Gastrocnemius medialis (tissue), 4 donors: ENCODE measurements around the gene ENTPD8. TPM values are rescaled to one million over a fixed set of nuclear protein-coding genes. Genes with fewer than 3 reads are reported as not detected.

Source experiments
- ATAC-seq, 2 donors: fragments of 150-250 bp; one replicate each; pipeline ENCODE4 v1.9.1; 2016
- DNase-seq, 2 donors: peaks; one replicate each; pipeline ENCODE4 v3.0.0-alpha.2; 2019
- H3K27ac ChIP-seq, 4 donors: fragments of 200-600 bp; sonication (generic); 1 replicate in 1 of 4; 2 replicates in 3 of 4; pipeline ENCODE4 v1.5.1; 2016 to 2018; ENCODE audit warnings: mild to moderate bottlenecking in 2 of 4, moderate library complexity in 1 of 4
- H3K27me3 ChIP-seq, 3 donors: fragments of 200-600 bp; sonication (generic) in 2 of 3; 1 replicate in 1 of 3; 2 replicates in 2 of 3; pipeline versions ENCODE4 v1.5.1 to v1.6.0; 2016 to 2019; ENCODE audit warnings: mild to moderate bottlenecking in 1 of 3, moderate library complexity in 1 of 3
- H3K36me3 ChIP-seq, 2 donors: fragments of 200-600 bp; sonication (generic) in 1 of 2; one replicate each; pipeline ENCODE4 v1.5.1; 2017 to 2018
- H3K4me1 ChIP-seq, 2 donors: fragments of 200-600 bp; sonication (generic) in 1 of 2; one replicate each; pipeline ENCODE4 v1.5.1; 2016 to 2017; ENCODE audit warnings: mild to moderate bottlenecking in 2 of 2
- H3K4me3 ChIP-seq, 4 donors: fragments of 200-600 bp; sonication (generic) in 3 of 4; 1 replicate in 1 of 4; 2 replicates in 3 of 4; pipeline ENCODE4 v1.5.1; 2016 to 2019; ENCODE audit warnings: mild to moderate bottlenecking in 2 of 4
- H3K9me3 ChIP-seq, 3 donors: fragments of 200-600 bp; sonication (generic) in 2 of 3; 1 replicate in 1 of 3; 2 replicates in 2 of 3; pipeline ENCODE4 v1.5.1; 2016 to 2019
- POLR2A ChIP-seq, 2 donors: fragments of 450-650 bp; IDR thresholded peaks; one replicate each; pipeline ENCODE4 v1.6.1; 2017; ENCODE audit warnings: antibody characterized with exemption in 2 of 2, mild to moderate bottlenecking in 2 of 2, moderate library complexity in 2 of 2
- in situ Hi-C, 4 donors: fragments of 200-750 bp; cut with MboI; loops; one replicate each; pipeline versions ENCODE4 v1.15.0 to v1.8.0; 2017; ENCODE audit warnings: low sequenced_read_pairs in 4 of 4
- intact Hi-C: fragments of 100-400 bp; cut with DNase I; formaldehyde crosslinking; loops from one replicate; pipeline ENCODE4 v1.15.1; 2023; ENCODE audit warnings: low total_unique reads
- total RNA-seq, 4 donors: library from RNA; depleted of rRNA; stranded (reverse); fragments of >200 nt; gene quantifications; one replicate each; pipeline versions ENCODE4 v1.1.0 to v1.2.3, GENCODE V29; 2016
- TF ChIP-seq, protein P1 (sequence below), 5 experiments: fragments of 450-650 bp in 3 of 5; fragments of 200-600 bp in 2 of 5; sonication (generic) in 2 of 5; IDR thresholded peaks in 4 of 5; conservative IDR thresholded peaks in 1 of 5; 1 replicate in 4 of 5; 2 replicates in 1 of 5; pipeline ENCODE4 v1.5.1; 2016 to 2019; ENCODE audit warnings: antibody characterized with exemption in 5 of 5, mild to moderate bottlenecking in 3 of 5, moderate library complexity in 3 of 5

The ENTPD8 gene
- total RNA-seq, 4 donors from 2014 or later, result 0.23 TPM; not detected in 3

DNA sequence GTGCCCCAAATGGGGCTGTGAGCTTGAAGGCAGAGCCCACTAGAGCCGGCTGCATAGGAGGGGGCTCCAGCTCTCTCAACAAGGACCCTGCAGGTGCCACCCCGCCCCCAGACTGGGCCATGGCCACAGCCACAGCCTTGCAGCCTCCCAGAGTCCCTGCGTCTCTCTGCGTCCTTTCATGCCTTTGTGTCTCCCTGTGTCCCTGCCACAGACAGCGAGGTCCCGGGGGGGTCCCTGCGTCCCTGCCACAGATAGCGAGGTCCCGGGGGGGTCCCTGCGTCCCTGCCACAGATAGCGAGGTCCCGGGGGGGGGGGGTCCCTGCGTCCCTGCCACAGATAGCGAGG, 11.6 kb downstream of the ENTPD8 start:
- DNase-seq (no peak), ATAC-seq (no peak)
- Histone ChIP-seq H3K36me3 (no peaks in the 10 kb centered on the region), H3K27me3 (peaks cover 0 to 3% (median 0%) of the 10 kb centered on the region in 3 donors), H3K4me1 (peaks cover 3 to 11% of the 10 kb centered on the region in 2 donors), H3K27ac (no peak overlapping the region), H3K4me3 (no peak overlapping the region), H3K9me3 (no peaks in the 10 kb centered on the region)
- no peak for TF ChIP-seq POLR2A (IDR thresholded peaks at IDR 0.05)
- TF ChIP-seq, protein P1, sequence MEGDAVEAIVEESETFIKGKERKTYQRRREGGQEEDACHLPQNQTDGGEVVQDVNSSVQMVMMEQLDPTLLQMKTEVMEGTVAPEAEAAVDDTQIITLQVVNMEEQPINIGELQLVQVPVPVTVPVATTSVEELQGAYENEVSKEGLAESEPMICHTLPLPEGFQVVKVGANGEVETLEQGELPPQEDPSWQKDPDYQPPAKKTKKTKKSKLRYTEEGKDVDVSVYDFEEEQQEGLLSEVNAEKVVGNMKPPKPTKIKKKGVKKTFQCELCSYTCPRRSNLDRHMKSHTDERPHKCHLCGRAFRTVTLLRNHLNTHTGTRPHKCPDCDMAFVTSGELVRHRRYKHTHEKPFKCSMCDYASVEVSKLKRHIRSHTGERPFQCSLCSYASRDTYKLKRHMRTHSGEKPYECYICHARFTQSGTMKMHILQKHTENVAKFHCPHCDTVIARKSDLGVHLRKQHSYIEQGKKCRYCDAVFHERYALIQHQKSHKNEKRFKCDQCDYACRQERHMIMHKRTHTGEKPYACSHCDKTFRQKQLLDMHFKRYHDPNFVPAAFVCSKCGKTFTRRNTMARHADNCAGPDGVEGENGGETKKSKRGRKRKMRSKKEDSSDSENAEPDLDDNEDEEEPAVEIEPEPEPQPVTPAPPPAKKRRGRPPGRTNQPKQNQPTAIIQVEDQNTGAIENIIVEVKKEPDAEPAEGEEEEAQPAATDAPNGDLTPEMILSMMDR (IDR thresholded peaks at IDR 0.05 in 4 of 5, conservative IDR thresholded peaks at IDR 0.05 in 1 of 5), result no peak
- in situ Hi-C loops, result no loop called here
- intact Hi-C loops, result loop anchor here (10.0 kb wide), 1 partner anchor 945 kb away; the partner anchor contains the start of gene SEC16A

DNA sequence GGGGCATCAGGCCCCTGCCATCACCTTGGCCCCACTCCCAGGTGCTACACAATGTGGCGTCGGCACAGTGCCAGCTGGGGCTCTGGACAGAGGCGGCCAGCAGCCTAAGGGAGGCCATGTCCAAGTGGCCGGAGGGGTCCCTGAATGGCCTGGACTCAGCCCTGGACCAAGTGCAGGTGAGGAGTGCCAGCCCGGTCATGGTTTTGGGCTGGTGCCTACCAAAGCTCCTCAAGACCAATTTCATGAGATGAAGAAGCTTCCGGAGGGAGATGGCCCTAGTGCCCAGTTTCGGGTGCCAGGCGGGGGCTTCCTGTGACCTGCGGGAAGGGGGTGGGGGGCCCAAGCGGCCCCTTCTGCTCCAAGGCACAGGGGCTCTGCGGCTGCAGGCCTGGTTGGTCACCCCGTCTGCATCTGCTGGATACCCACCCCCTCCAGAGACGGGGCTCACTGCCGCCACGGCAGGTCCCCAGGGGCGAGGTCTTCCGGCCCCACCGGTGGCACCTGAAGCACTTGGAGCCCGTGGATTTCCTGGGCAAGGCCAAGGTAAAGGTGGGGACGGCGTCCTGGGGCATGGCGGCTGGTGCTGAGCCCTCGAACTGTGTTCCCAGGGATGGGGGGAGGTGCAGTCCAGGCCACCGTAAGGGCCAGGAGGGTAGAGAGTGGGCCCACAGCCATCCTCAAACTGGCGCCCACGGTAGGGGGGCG, 12.2 kb downstream of the ENTPD8 start:
- TF ChIP-seq, protein P1 (IDR thresholded peaks at IDR 0.05 in 4 of 5, conservative IDR thresholded peaks at IDR 0.05 in 1 of 5), result no peak
- TF ChIP-seq POLR2A (IDR thresholded peaks at IDR 0.05), result no peak
- no peak for ATAC-seq
- no peak for DNase-seq
- in situ Hi-C loops (no loop called here), intact Hi-C loops (loop anchor here (10.0 kb wide), 1 partner anchor 944 kb away; the partner anchor contains the start of gene SEC16A)
- no peak overlapping the region for H3K27ac ChIP-seq
- H3K9me3 ChIP-seq, result no peaks in the 10 kb centered on the region
- H3K36me3 ChIP-seq, result no peaks in the 10 kb centered on the region
- peaks cover 0 to 3% (median 0%) of the 10 kb centered on the region in 3 donors for H3K27me3 ChIP-seq
- H3K4me3 ChIP-seq, result no peak overlapping the region
- H3K4me1 ChIP-seq, result peaks cover 5 to 17% of the 10 kb centered on the region in 2 donors

DNA sequence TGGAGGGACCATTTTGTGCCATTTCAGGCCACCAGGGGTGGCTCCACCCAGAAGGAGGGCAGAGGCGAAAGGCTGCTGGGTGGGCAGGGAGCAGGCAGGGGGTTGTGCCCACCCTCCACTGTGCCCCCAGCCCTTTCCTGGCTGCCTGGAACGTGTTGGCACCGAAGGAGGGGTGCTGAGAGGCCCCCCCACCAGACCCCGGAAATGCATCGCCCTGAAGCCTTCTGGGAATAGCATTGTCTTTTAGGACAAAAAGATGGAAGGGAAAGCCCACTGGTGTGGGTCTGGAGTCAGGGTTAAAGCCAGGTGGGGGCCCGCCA, 12.9 kb downstream of the ENTPD8 start:
- DNase-seq, result no peak
- in situ Hi-C loops (no loop called here), intact Hi-C loops (loop anchor here (10.0 kb wide), 1 partner anchor 943 kb away; the partner anchor contains the start of gene SEC16A)
- Histone ChIP-seq H3K27ac (no peak overlapping the region), H3K9me3 (no peaks in the 10 kb centered on the region), H3K36me3 (no peaks in the 10 kb centered on the region), H3K27me3 (peaks cover 0 to 3% (median 0%) of the 10 kb centered on the region in 3 donors), H3K4me1 (peaks cover 5 to 19% of the 10 kb centered on the region in 2 donors), H3K4me3 (no peak overlapping the region)
- no peak for ATAC-seq
- TF ChIP-seq, protein P1 (IDR thresholded peaks at IDR 0.05 in 4 of 5, conservative IDR thresholded peaks at IDR 0.05 in 1 of 5), result no peak
- TF ChIP-seq POLR2A (IDR thresholded peaks at IDR 0.05), result no peak

DNA sequence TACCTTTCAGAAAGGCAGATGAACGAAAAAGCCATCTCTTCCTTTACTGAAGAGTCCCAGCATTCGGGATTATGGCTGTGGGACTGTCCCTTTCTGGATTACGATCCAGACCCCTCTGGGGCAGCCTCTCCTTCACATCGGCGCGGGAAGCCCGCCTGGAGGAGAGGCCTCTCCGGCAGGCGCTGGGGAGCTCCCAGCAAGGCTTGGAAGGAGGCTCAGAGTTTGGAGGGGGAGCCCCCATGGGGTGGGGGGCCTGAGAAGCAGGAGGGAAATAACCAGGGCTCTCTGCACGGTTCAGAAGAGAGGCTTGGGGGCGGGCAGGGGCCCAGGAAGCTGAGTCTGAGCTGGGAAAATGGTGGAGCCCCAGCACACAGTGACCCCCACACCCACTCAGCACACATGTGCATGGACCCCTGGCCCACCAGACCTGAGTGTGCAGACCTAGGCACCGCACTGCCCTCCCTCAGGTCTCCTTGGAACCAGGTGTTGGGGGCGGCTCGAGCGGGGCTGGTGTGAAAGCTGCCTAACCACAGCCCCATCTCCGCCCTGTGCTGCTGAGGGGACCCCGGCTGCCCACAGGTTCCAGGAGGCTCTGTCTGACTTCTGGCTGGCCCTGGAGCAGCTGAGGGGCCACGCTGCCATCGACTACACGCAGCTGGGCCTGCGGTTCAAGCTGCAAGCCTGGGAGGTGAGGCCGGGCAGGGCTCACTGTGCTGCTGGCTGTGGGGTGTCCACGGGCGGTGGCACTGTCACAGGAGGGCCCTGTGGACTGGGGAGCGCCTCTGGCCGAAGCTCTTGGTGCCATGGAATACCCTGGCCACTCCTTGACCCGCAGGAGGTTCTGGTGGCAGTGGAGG, 13.5 kb downstream of the ENTPD8 start:
- intact Hi-C loops (loop anchor here (10.0 kb wide), 1 partner anchor 943 kb away; the partner anchor contains the start of gene SEC16A), in situ Hi-C loops (no loop called here)

More for the DNA sequence above, 13.5 kb downstream of the ENTPD8 start:
- DNase-seq (no peak), ATAC-seq (no peak)
- TF ChIP-seq, protein P1 (IDR thresholded peaks at IDR 0.05 in 4 of 5, conservative IDR thresholded peaks at IDR 0.05 in 1 of 5), result no peak
- H3K27me3 ChIP-seq, result peaks cover 0 to 3% (median 0%) of the 10 kb centered on the region in 3 donors
- H3K36me3 ChIP-seq, result no peaks in the 10 kb centered on the region
- no peaks in the 10 kb centered on the region for H3K9me3 ChIP-seq
- no peak overlapping the region for H3K4me3 ChIP-seq
- H3K4me1 ChIP-seq, result peaks cover 5 to 19% of the 10 kb centered on the region in 2 donors
- no peak overlapping the region for H3K27ac ChIP-seq
